K562 (cell line): Measurements from ENCODE around the gene SUSD5. TPM values are rescaled to one million over a fixed set of nuclear protein-coding genes. Genes with fewer than 3 reads are reported as not detected.
"Not testable (repeated sequence)": the region's sequence is repeated elsewhere in the genome, so short reads cannot be mapped to it uniquely, and the experiment has no call there.

Experiments
- ATAC-seq: fragments of 200-7000 bp; cut with Tn5 transposase; 3 replicates; pipeline ENCODE4 v1.9.1; 2020; ENCODE audit warnings: moderate library complexity
- BruUV-seq: library from RNA; stranded (reverse); fragments of 400-500 nt; replicated peaks from 2 replicates; lab custom pipeline; 2021; lab: Mats Ljungman, UMichigan
- CTCF ChIA-PET: fragments of 300-600 bp; formaldehyde crosslinking; extraction: SDS; loops from one replicate; lab custom pipeline; 2021; ENCODE audit warnings: low intra/inter-chr PET ratio; lab: Yijun Ruan, JAX
- POLR2A ChIA-PET: fragments of 300-600, 350-650 bp; sonication (Branson Sonifier 250); formaldehyde crosslinking; extraction: SDS; loops from one replicate; lab custom pipeline; 2021; ENCODE audit warnings: antibody characterized with exemption, inconsistent platforms; lab: Yijun Ruan, JAX
- DNase-seq, 4 experiments: peaks; one replicate each; pipeline versions ENCODE4 v3.0.0 to v3.0.0-alpha.2; 2011 to 2018; ENCODE audit warnings: low spot score in 3 of 4, mixed read lengths in 3 of 4; ENCODE audit errors: extremely low read depth in 1 of 4
- FAIRE-seq: peaks from 2 replicates; lab custom pipeline; 2011; peaks lifted over from hg19 to GRCh38; lab: Jason Lieb, UNC
- H2AFZ ChIP-seq: 2 replicates; pipeline ENCODE4 v1.6.0; 2011; ENCODE audit warnings: low read depth, low read length, control low read depth, inconsistent platforms
- H3K27ac ChIP-seq: fragments of 200-600 bp; 3 replicates; pipeline ENCODE4 v1.8.0; 2011; ENCODE audit warnings: low read depth, mild to moderate bottlenecking, control low read depth, inconsistent platforms, low read length, moderate library complexity, mixed read lengths; ENCODE audit errors: extremely low read depth
- H3K27me3 ChIP-seq, 2 experiments: fragments of 300-600 bp in 1 of 2; 2 replicates in 1 of 2; 3 replicates in 1 of 2; pipeline versions ENCODE4 v1.6.0 to v1.8.0; 2011; ENCODE audit warnings: inconsistent platforms in 2 of 2, low read length in 2 of 2, mild to moderate bottlenecking in 1 of 2, mixed read lengths in 1 of 2, moderate library complexity in 1 of 2; ENCODE audit not compliant: control insufficient read depth in 2 of 2, insufficient read depth in 2 of 2
- H3K36me3 ChIP-seq: fragments of 300-600 bp; 3 replicates; pipeline ENCODE4 v1.8.0; 2011; ENCODE audit warnings: mild to moderate bottlenecking, low read length, inconsistent platforms; ENCODE audit not compliant: control insufficient read depth, insufficient read depth
- H3K4me1 ChIP-seq, 2 experiments: fragments of 200-600 bp in 1 of 2; replicated peaks in 1 of 2; 2 replicates in 1 of 2; 3 replicates in 1 of 2; pipeline versions ENCODE4 v1.5.1 to v1.8.0; 2011; ENCODE audit warnings: inconsistent platforms in 2 of 2, low read length in 2 of 2, mild to moderate bottlenecking in 1 of 2, mixed read lengths in 1 of 2, moderate library complexity in 1 of 2; ENCODE audit not compliant: control insufficient read depth in 2 of 2, insufficient read depth in 2 of 2
- H3K4me2 ChIP-seq: 2 replicates; pipeline ENCODE4 v1.6.1; 2011; ENCODE audit warnings: low read length, control low read depth, inconsistent platforms, mixed read lengths; ENCODE audit not compliant: insufficient read depth
- H3K4me3 ChIP-seq: fragments of 200-600 bp; sonication (generic), shearing (Covaris generic); 2 replicates; pipeline ENCODE4 v1.5.1; 2016; ENCODE audit warnings: control low read depth, inconsistent platforms
- H3K79me2 ChIP-seq: fragments of 200-600 bp; 3 replicates; pipeline ENCODE4 v1.8.0; 2011; ENCODE audit warnings: low read length, inconsistent platforms; ENCODE audit not compliant: control insufficient read depth, insufficient read depth
- H3K9ac ChIP-seq, 2 experiments: 2 replicates each; pipeline versions ENCODE4 v1.6.0 to v1.6.1; 2011; ENCODE audit warnings: low read depth in 2 of 2, low read length in 2 of 2, control low read depth in 1 of 2, inconsistent platforms in 1 of 2, mild to moderate bottlenecking in 1 of 2, mixed read lengths in 1 of 2; ENCODE audit not compliant: insufficient read depth in 1 of 2
- H3K9me1 ChIP-seq: one replicate; pipeline ENCODE4 v1.6.0; 2011; ENCODE audit warnings: inconsistent platforms, mild to moderate bottlenecking, low read length, moderate library complexity; ENCODE audit not compliant: control insufficient read depth, insufficient read depth
- H3K9me3 ChIP-seq: replicated peaks from 2 replicates; pipeline ENCODE4 v1.5.1; 2011; ENCODE audit warnings: low read depth, low read length, inconsistent platforms; ENCODE audit not compliant: control insufficient read depth, insufficient read depth
- H4K20me1 ChIP-seq: replicated peaks from 2 replicates; pipeline ENCODE4 v1.6.1; 2011; ENCODE audit warnings: low read length, inconsistent platforms, mixed read lengths; ENCODE audit not compliant: control insufficient read depth, insufficient read depth
- ATF7 ChIP-seq: fragments of 450-650 bp; IDR thresholded peaks from 2 replicates; pipeline ENCODE4 v1.7.1; 2014; ENCODE audit warnings: mild to moderate bottlenecking, moderate library complexity
- CCNT2 ChIP-seq: IDR thresholded peaks from 2 replicates; pipeline ENCODE4 v1.6.1; 2011; ENCODE audit warnings: borderline replicate concordance, low read depth, mild to moderate bottlenecking, moderate library complexity, mixed read lengths, low read length; ENCODE audit not compliant: insufficient read length; ENCODE audit errors: extremely low read depth
- COPS2 ChIP-seq: fragments of 450-650 bp; conservative IDR thresholded peaks from 2 replicates; pipeline ENCODE4 v1.6.1; 2016; ENCODE audit warnings: mild to moderate bottlenecking, moderate library complexity
- ESRRA ChIP-seq: fragments of 450-650 bp; IDR thresholded peaks from 2 replicates; pipeline ENCODE4 v1.6.1; 2014; ENCODE audit warnings: low read depth, mild to moderate bottlenecking, moderate library complexity, borderline replicate concordance
- ETS2 ChIP-seq: IDR thresholded peaks from 2 replicates; pipeline ENCODE4 v1.6.1; 2016; ENCODE audit warnings: borderline replicate concordance, missing genetic modification characterization, mild to moderate bottlenecking, moderate library complexity, missing compliant biosample characterization; ENCODE audit not compliant: poor library complexity, severe bottlenecking
- MBD1 ChIP-seq: fragments of 250-450 bp; sonication (Bioruptor Pico); IDR thresholded peaks from 2 replicates; pipeline ENCODE4 v1.8.0; 2022; ENCODE audit warnings: inconsistent platforms
- MNT ChIP-seq, 2 experiments: fragments of 450-650 bp; conservative IDR thresholded peaks; 2 replicates each; pipeline ENCODE4 v1.6.1; 2017; ENCODE audit warnings: mild to moderate bottlenecking in 2 of 2, moderate library complexity in 2 of 2
- MTF1 ChIP-seq: fragments of 250-450 bp; sonication (Bioruptor Pico); IDR thresholded peaks from 2 replicates; pipeline ENCODE4 v1.9.0; 2021; ENCODE audit warnings: moderate library complexity, mild to moderate bottlenecking, inconsistent platforms, borderline replicate concordance
- PCBP2 ChIP-seq: fragments of 200-400 bp; formaldehyde crosslinking; IDR thresholded peaks from 2 replicates; pipeline ENCODE4 v1.6.1; 2018; ENCODE audit warnings: low read length, low read depth, mild to moderate bottlenecking, moderate library complexity; ENCODE audit not compliant: poor library complexity, severe bottlenecking
- STAT5B ChIP-seq: fragments of 250-450 bp; sonication (Bioruptor Pico); IDR thresholded peaks from 2 replicates; pipeline ENCODE4 v1.8.0; 2021; ENCODE audit warnings: mild to moderate bottlenecking, inconsistent platforms
- WGBS: fragments of 100-300 bp; shearing (Covaris generic); methylation state at CpG from one replicate; pipeline ENCODE4 v1.1.6; 2016; ENCODE audit warnings: low coverage, mixed read lengths; ENCODE audit not compliant: insufficient coverage; ENCODE audit errors: missing lambda C conversion rate; 5-methylcytosine and 5-hydroxymethylcytosine counted together
- in situ Hi-C: fragments of 300-500 bp; cut with MboI; formaldehyde crosslinking; loops from 4 replicates; pipeline ENCODE4 v1.15.0; 2018; ENCODE audit warnings: inconsistent platforms, mixed read lengths
- intact Hi-C: fragments of 100-400 bp; cut with micrococcal nuclease; formaldehyde crosslinking; loops from 2 replicates; pipeline ENCODE4 v1.14.2; 2022
- polyA plus RNA-seq, 8 experiments: library from polyadenylated mRNA; depleted of rRNA in 4 of 8; stranded (reverse) in 5 of 8; unstranded in 3 of 8; fragments of >200 nt; fragmentation: Nextera tagmentation in 2 of 8; fragmentation: Illumina TruSeq in 1 of 8; extraction: Ambion mirVana in 2 of 8; extraction: Trizol in 1 of 8; gene quantifications; 2 replicates each; pipeline versions ENCODE4 v1.2.1 to v1.2.3, GENCODE V29; 2011 to 2014; ENCODE audit warnings: inconsistent platforms in 1 of 8, missing spikeins in 1 of 8
- total RNA-seq, 7 experiments: library from RNA; depleted of rRNA in 6 of 7; stranded (reverse); fragments of >200 nt in 6 of 7; fragmentation: Illumina TruSeq in 2 of 7; extraction: Trizol in 2 of 7; gene quantifications; 2 replicates each; pipeline versions ENCODE4 v1.2.1 to v1.2.3, GENCODE V29; 2011 to 2021; ENCODE audit warnings: low replicate concordance in 1 of 7
- TF ChIP-seq, protein P1 (sequence below): sonication (generic); IDR thresholded peaks from 2 replicates; pipeline ENCODE4 v1.6.1; 2016

The SUSD5 gene
- total and polyA plus RNA-seq, 9 of the 15 experiments (the other 6 are each of a cell fraction or from before 2014, with no cell fraction given): not detected

- no peak for FAIRE-seq
Measured at GRCh38 chr3:33111581-33111980, 107.0 kb downstream of the SUSD5 start.

GRCh38 chr3:33106854-33107253 lies 111.8 kb downstream of the SUSD5 start:
- H3K27ac ChIP-seq, intact Hi-C loops, H3K79me2 ChIP-seq, H3K4me2 ChIP-seq, H4K20me1 ChIP-seq, DNase-seq, H3K9ac ChIP-seq, H3K4me1 ChIP-seq, BruUV-seq, H3K36me3 ChIP-seq, CTCF ChIA-PET, in situ Hi-C loops, H3K4me3 ChIP-seq, H2AFZ ChIP-seq, H3K27me3 ChIP-seq, ATAC-seq, FAIRE-seq, H3K9me1 ChIP-seq, H3K9me3 ChIP-seq: not testable (repeated sequence)
- POLR2A ChIA-PET: interaction anchor here (0.6 kb wide), 1 partner anchor 129 kb away, joined by 3 read pairs; no protein-coding TSS in a partner anchor
- 33% methylated on average over 2 of the region's 2 CpGs for WGBS

More at GRCh38 chr3:33111581-33111980, 107.0 kb downstream of the SUSD5 start:
- no peaks in the 10 kb centered on the region for H3K36me3 ChIP-seq
- intact Hi-C loops (loop anchor here (10.0 kb wide), 1 partner anchor 683 kb away; the partner anchor contains the start of gene PDCD6IP), in situ Hi-C loops (no loop called here)
- H3K4me2 ChIP-seq: no peak overlapping the region
- H3K79me2 ChIP-seq: peaks cover 18% of the 10 kb centered on the region
- BruUV-seq: no TSS peak
- H3K4me3 ChIP-seq: no peak overlapping the region
- ChIA-PET POLR2A (interaction anchor here (1.2 kb wide), 1 partner anchor 13 kb away, joined by 3 read pairs; no protein-coding TSS in a partner anchor), CTCF (no interaction called here)
- H3K9me1 ChIP-seq: no peaks in the 10 kb centered on the region
- peaks cover 4 to 15% of the 10 kb centered on the region in 2 experiments; a peak in 3 of 5 replicates for H3K4me1 ChIP-seq
- no peaks in the 10 kb centered on the region for H4K20me1 ChIP-seq
- 0 out of 2 replicates have a peak, but pooled peaks cover 2% of the 10 kb centered on the region for H3K9me3 ChIP-seq
- no peak overlapping the region for H3K27ac ChIP-seq
- 83% methylated on average over 8 of the region's 8 CpGs for WGBS
- no peak overlapping the region for H3K9ac ChIP-seq
- ATAC-seq (no peak), DNase-seq (no peak)
- H3K27me3 ChIP-seq: no peaks in the 10 kb centered on the region
- no peak for TF ChIP-seq STAT5B (CRISPR knock-in tag)
- TF ChIP-seq, protein P1, sequence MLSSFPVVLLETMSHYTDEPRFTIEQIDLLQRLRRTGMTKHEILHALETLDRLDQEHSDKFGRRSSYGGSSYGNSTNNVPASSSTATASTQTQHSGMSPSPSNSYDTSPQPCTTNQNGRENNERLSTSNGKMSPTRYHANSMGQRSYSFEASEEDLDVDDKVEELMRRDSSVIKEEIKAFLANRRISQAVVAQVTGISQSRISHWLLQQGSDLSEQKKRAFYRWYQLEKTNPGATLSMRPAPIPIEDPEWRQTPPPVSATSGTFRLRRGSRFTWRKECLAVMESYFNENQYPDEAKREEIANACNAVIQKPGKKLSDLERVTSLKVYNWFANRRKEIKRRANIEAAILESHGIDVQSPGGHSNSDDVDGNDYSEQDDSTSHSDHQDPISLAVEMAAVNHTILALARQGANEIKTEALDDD: no peak
- no peak for TF ChIP-seq PCBP2
- TF ChIP-seq MBD1: no peak
- no peak for TF ChIP-seq ATF7
- TF ChIP-seq MNT (conservative IDR thresholded peaks at IDR 0.05): no peak
- no peak for TF ChIP-seq MTF1 (CRISPR knock-in tag)
- no peak for TF ChIP-seq CCNT2
- no peak for TF ChIP-seq ETS2 (tag)
- TF ChIP-seq ESRRA: no peak
- no peak for TF ChIP-seq COPS2
- 0 out of 2 replicates have a peak overlapping the region, but pooled peaks have one; percentile 20 for H2AFZ ChIP-seq
